Skin epidermis (tissue), 12 donors: ENCODE data around the gene UBAC1.

Source experiments
- H3K27ac ChIP-seq, 21 experiments: fragments of 200-600 bp; sonication (generic) in 11 of 21; one replicate each; pipeline ENCODE4 v1.5.0; 2020; ENCODE audit warnings: mild to moderate bottlenecking in 3 of 21, inconsistent platforms in 2 of 21, moderate library complexity in 2 of 21
- H3K4me3 ChIP-seq, 7 experiments: fragments of 200-600 bp; sonication (generic) in 2 of 7; one replicate each; pipeline ENCODE4 v1.5.0; 2020; ENCODE audit warnings: inconsistent platforms in 2 of 7, mild to moderate bottlenecking in 2 of 7, moderate library complexity in 1 of 7

UBAC1 gene

GRCh38 chr9:135994501-135995192 lies 33.5 kb upstream of the UBAC1 start:
- peak overlapping the region in 3 of 21 experiments; percentile 87 to 90 (median 88) for H3K27ac ChIP-seq
- no peak overlapping the region for H3K4me3 ChIP-seq

GRCh38 chr9:135993765-135994500 lies 32.8 kb upstream of the UBAC1 start:
- Histone ChIP-seq H3K27ac (peak overlapping the region in 18 of 21 experiments; percentile 58 to 93 (median 87)), H3K4me3 (no peak overlapping the region)

- peak overlapping the region in 1 of 7 experiments; percentile 22 for H3K4me3 ChIP-seq
Observed at GRCh38 chr9:135993409-135993742, 32.2 kb upstream of the UBAC1 start.

GRCh38 chr9:135992486-135993408 lies 31.6 kb upstream of the UBAC1 start:
- Histone ChIP-seq H3K27ac (peak overlapping the region; percentile 55 to 93 (median 86)), H3K4me3 (peak overlapping the region in 4 of 7 experiments; percentile 7 to 22 (median 8))

More at GRCh38 chr9:135993409-135993742, 32.2 kb upstream of the UBAC1 start:
- peak overlapping the region; percentile 15 to 93 (median 86) for H3K27ac ChIP-seq

GRCh38 chr9:135991771-135992170 lies 30.6 kb upstream of the UBAC1 start:
- Histone ChIP-seq H3K27ac (peak overlapping the region in 16 of 21 experiments; percentile 58 to 93 (median 87)), H3K4me3 (no peak overlapping the region)

- peak overlapping the region in 1 of 7 experiments; percentile 2 for H3K4me3 ChIP-seq
- peak overlapping the region in 10 of 21 experiments; percentile 1 to 91 (median 62) for H3K27ac ChIP-seq
Observed at GRCh38 chr9:135990468-135991429, 29.6 kb upstream of the UBAC1 start.

- Histone ChIP-seq H3K4me3 (peak overlapping the region in 2 of 7 experiments; percentile 2 to 16), H3K27ac (peak overlapping the region in 4 of 21 experiments; percentile 9 to 30 (median 20))
Observed at GRCh38 chr9:135989722-135990467, 28.7 kb upstream of the UBAC1 start.

- Histone ChIP-seq H3K4me3 (no peak overlapping the region), H3K27ac (no peak overlapping the region)
Observed at GRCh38 chr9:135989157-135989556, 28.0 kb upstream of the UBAC1 start.

- H3K4me3 ChIP-seq: no peak overlapping the region
- H3K27ac ChIP-seq: no peak overlapping the region
Observed at GRCh38 chr9:135988493-135988892, 27.3 kb upstream of the UBAC1 start.

GRCh38 chr9:135987838-135988404 lies 26.7 kb upstream of the UBAC1 start:
- Histone ChIP-seq H3K4me3 (no peak overlapping the region), H3K27ac (no peak overlapping the region)

GRCh38 chr9:135986605-135987004 lies 25.4 kb upstream of the UBAC1 start:
- no peak overlapping the region for H3K4me3 ChIP-seq
- H3K27ac ChIP-seq: no peak overlapping the region

- no peak overlapping the region for H3K27ac ChIP-seq
Observed at GRCh38 chr9:135985889-135986288, 24.7 kb upstream of the UBAC1 start.

GRCh38 chr9:135985459-135985774 lies 24.2 kb upstream of the UBAC1 start:
- no peak overlapping the region for H3K4me3 ChIP-seq
- no peak overlapping the region for H3K27ac ChIP-seq

More at GRCh38 chr9:135985889-135986288, 24.7 kb upstream of the UBAC1 start:
- no peak overlapping the region for H3K4me3 ChIP-seq

GRCh38 chr9:135984072-135984710 lies 23.0 kb upstream of the UBAC1 start:
- no peak overlapping the region for H3K27ac ChIP-seq
- no peak overlapping the region for H3K4me3 ChIP-seq

GRCh38 chr9:135983208-135984071 lies 22.3 kb upstream of the UBAC1 start:
- H3K4me3 ChIP-seq: no peak overlapping the region
- no peak overlapping the region for H3K27ac ChIP-seq

GRCh38 chr9:135982499-135983207 lies 21.5 kb upstream of the UBAC1 start:
- Histone ChIP-seq H3K27ac (no peak overlapping the region), H3K4me3 (no peak overlapping the region)
